Right cardiac atrium (tissue), 5 donors: Measurements from ENCODE around the gene PROP1. TPM values are rescaled to one million over a fixed set of nuclear protein-coding genes. Genes with fewer than 3 reads are reported as not detected.
"Not testable (repeated sequence)": the region's sequence is repeated elsewhere in the genome, so short reads cannot be mapped to it uniquely, and the experiment has no call there.

Experiments used
- ATAC-seq, 2 donors: fragments of 200-7000 bp; cut with Tn5 transposase; one replicate each; pipeline versions ENCODE4 v1.8.0 to v1.9.1; 2020; ENCODE audit warnings: moderate library complexity in 2 of 2, mild to moderate bottlenecking in 1 of 2
- DNase-seq, 3 donors: peaks; one replicate each; pipeline ENCODE4 v3.0.0-alpha.2; 2020
- H3K27ac ChIP-seq: one replicate; pipeline ENCODE4 v1.5.1; 2013; ENCODE audit warnings: mild to moderate bottlenecking, low read length, control low read depth, moderate library complexity
- H3K27me3 ChIP-seq: one replicate; pipeline ENCODE4 v1.6.1; 2013; ENCODE audit not compliant: control insufficient read depth, insufficient read depth
- H3K4me1 ChIP-seq: one replicate; pipeline ENCODE4 v1.6.1; 2013; ENCODE audit warnings: low read length; ENCODE audit not compliant: control insufficient read depth, insufficient read depth
- H3K4me3 ChIP-seq: one replicate; pipeline ENCODE4 v1.5.1; 2013; ENCODE audit warnings: low read length, control low read depth
- H3K9me3 ChIP-seq: one replicate; pipeline ENCODE4 v1.6.1; 2013; ENCODE audit warnings: low read length; ENCODE audit not compliant: control insufficient read depth
- WGBS: extraction: QIAGEN DNeasy Blood & Tissue Kit; methylation state at CpG from one replicate; pipeline ENCODE4 v1.1.7; 2013; 5-methylcytosine and 5-hydroxymethylcytosine counted together
- intact Hi-C, 4 donors: fragments of 100-400 bp; cut with DNase I; formaldehyde crosslinking; loops; one replicate each; pipeline versions ENCODE4 v1.11.0 to v1.14.0; 2022 to 2023
- polyA plus RNA-seq: library from polyadenylated mRNA; stranded (reverse); fragments of 200-250 nt; gene quantifications from one replicate; pipeline ENCODE4 v1.2.3, GENCODE V29; 2013
- total RNA-seq, 4 donors: library from RNA; stranded (reverse); fragmentation: NEBNext Ultra II Directional; extraction: Animal tissue kit (Norgen Biotek cat#: 25700); gene quantifications; one replicate each; pipeline ENCODE4 v1.2.1, GENCODE V29; 2021
- donor health status: healthy with polysubstance abuse.
- donor health status: DM: no; HTN: yes; CAD: no.
- donor health status: DM: no; HTN: no; CAD: no.
- donor health status: DM: no; HTN: yes; CAD: no; lungs with severe emphysema.
- donor health status: DM: yes; HTN: yes; CAD: no.

The PROP1 gene
- total and polyA plus RNA-seq, 5 donors: not detected

- Histone ChIP-seq H3K4me3 (no peak overlapping the region), H3K27ac (no peak overlapping the region), H3K27me3 (peaks cover 3% of the 10 kb centered on the region), H3K9me3 (no peaks in the 10 kb centered on the region), H3K4me1 (no peaks in the 10 kb centered on the region)
- WGBS: 77% methylated on average over 26 of the region's 26 CpGs
- ATAC-seq (peak in 1 of 2 donors; percentile 34), DNase-seq (no peak)
- intact Hi-C loops: no loop called here
Observed at GRCh38 chr5:177981296-177982071, 14.6 kb downstream of the PROP1 start.

- WGBS: 36% methylated on average over 10 of the region's 10 CpGs
- H3K9me3 ChIP-seq: no peaks in the 10 kb centered on the region
- ATAC-seq: peak in 1 of 2 donors; percentile 15
- H3K27ac ChIP-seq: no peak overlapping the region
- intact Hi-C loops: no loop called here
- no peaks in the 10 kb centered on the region for H3K27me3 ChIP-seq
- DNase-seq: no peak
- no peak overlapping the region for H3K4me3 ChIP-seq
- no peaks in the 10 kb centered on the region for H3K4me1 ChIP-seq
Observed at GRCh38 chr5:177980743-177981151, 15.3 kb downstream of the PROP1 start.

- 42% methylated on average over 8 of the region's 8 CpGs for WGBS
- DNase-seq, H3K27ac ChIP-seq, H3K4me3 ChIP-seq, H3K9me3 ChIP-seq, ATAC-seq, intact Hi-C loops, H3K27me3 ChIP-seq, H3K4me1 ChIP-seq: not testable (repeated sequence)
Observed at GRCh38 chr5:177977600-177977999, 18.4 kb downstream of the PROP1 start.

GRCh38 chr5:177973066-177973635 is 22.9 kb downstream of the PROP1 start:
- ATAC-seq (no peak), DNase-seq (no peak)
- WGBS: 82% methylated on average over 5 of the region's 5 CpGs
- Histone ChIP-seq H3K27ac (no peak overlapping the region), H3K27me3 (no peaks in the 10 kb centered on the region), H3K4me3 (no peak overlapping the region), H3K4me1 (no peaks in the 10 kb centered on the region), H3K9me3 (no peaks in the 10 kb centered on the region)
- intact Hi-C loops: no loop called here

- Histone ChIP-seq H3K27me3 (no peaks in the 10 kb centered on the region), H3K4me1 (no peaks in the 10 kb centered on the region), H3K4me3 (no peak overlapping the region), H3K9me3 (no peaks in the 10 kb centered on the region), H3K27ac (no peak overlapping the region)
- ATAC-seq (no peak), DNase-seq (no peak)
- WGBS: 71% methylated on average over 4 of the region's 4 CpGs
- intact Hi-C loops: no loop called here
Observed at GRCh38 chr5:177972613-177973012, 23.4 kb downstream of the PROP1 start.

- H3K27me3 ChIP-seq, H3K4me3 ChIP-seq, H3K4me1 ChIP-seq, H3K27ac ChIP-seq, DNase-seq, ATAC-seq, H3K9me3 ChIP-seq, intact Hi-C loops: not testable (repeated sequence)
- WGBS: 96% methylated on average over 10 of the region's 10 CpGs
Observed at GRCh38 chr5:177972014-177972413, 24.0 kb downstream of the PROP1 start.

GRCh38 chr5:177968661-177969211 is 27.3 kb downstream of the PROP1 start:
- Histone ChIP-seq H3K27ac (no peak overlapping the region), H3K4me1 (no peaks in the 10 kb centered on the region), H3K27me3 (no peaks in the 10 kb centered on the region), H3K4me3 (no peak overlapping the region), H3K9me3 (no peaks in the 10 kb centered on the region)
- intact Hi-C loops: no loop called here
- ATAC-seq: no peak
- DNase-seq: no peak
- 78% methylated on average over 8 of the region's 8 CpGs for WGBS

GRCh38 chr5:177967221-177967887 is 28.7 kb downstream of the PROP1 start:
- no peak for DNase-seq
- Histone ChIP-seq H3K27me3 (no peaks in the 10 kb centered on the region), H3K9me3 (no peaks in the 10 kb centered on the region), H3K27ac (no peak overlapping the region), H3K4me1 (no peaks in the 10 kb centered on the region), H3K4me3 (no peak overlapping the region)
- no peak for ATAC-seq
- 81% methylated on average over 9 of the region's 9 CpGs for WGBS
- intact Hi-C loops: no loop called here

GRCh38 chr5:177966839-177967166 is 29.2 kb downstream of the PROP1 start:
- Histone ChIP-seq H3K4me3 (no peak overlapping the region), H3K9me3 (no peaks in the 10 kb centered on the region), H3K4me1 (no peaks in the 10 kb centered on the region), H3K27ac (no peak overlapping the region), H3K27me3 (no peaks in the 10 kb centered on the region)
- intact Hi-C loops: no loop called here
- WGBS: 78% methylated on average over 7 of the region's 7 CpGs
- DNase-seq (no peak), ATAC-seq (no peak)

- no peak overlapping the region for H3K4me3 ChIP-seq
- H3K4me1 ChIP-seq: no peaks in the 10 kb centered on the region
- intact Hi-C loops: no loop called here
- no peaks in the 10 kb centered on the region for H3K9me3 ChIP-seq
- H3K27me3 ChIP-seq: no peaks in the 10 kb centered on the region
- WGBS: 80% methylated on average over 19 of the region's 19 CpGs
- no peak for DNase-seq
- ATAC-seq: no peak
- H3K27ac ChIP-seq: no peak overlapping the region
Observed at GRCh38 chr5:177966009-177966838, 29.8 kb downstream of the PROP1 start.
